Measurements from ENCODE around the gene AP1S3.
"Not testable (repeated sequence)": the region's sequence is repeated elsewhere in the genome, so short reads cannot be mapped to it uniquely, and the experiment has no call there.

- TF ChIP-seq CTCF, EZH2phosphoT487, EZH2 (IDR thresholded peaks at IDR 0.05): not testable (repeated sequence)
These were observed 49.3 kb downstream of the AP1S3 start for GRCh38 chr2:223788106-223788505.
